T-cell (primary cell): Measurements from ENCODE around the gene CTNND2. TPM values are rescaled to one million over a fixed set of nuclear protein-coding genes. Genes with fewer than 3 reads are reported as not detected.

Source experiments
- ATAC-seq, 4 experiments: fragments of 200-7000 bp in 3 of 4; fragments of 150-1000 bp in 1 of 4; cut with Tn5 transposase; replicated peaks in 1 of 4; 1 replicate in 3 of 4; 2 replicates in 1 of 4; pipeline ENCODE4 v1.10.0; 2021; ENCODE audit warnings: moderate library complexity in 3 of 4, mild to moderate bottlenecking in 2 of 4, moderate number of reproducible peaks in 1 of 4
- CTCF ChIA-PET, 2 donors: fragments of 300-600 bp; sonication (Branson Sonifier 250); formaldehyde crosslinking; loops; one replicate each; lab custom pipeline; 2022; ENCODE audit warnings: antibody characterized with exemption in 2 of 2; lab: Charles Lee
- POLR2A ChIA-PET, 2 donors: fragments of 300-600 bp; sonication (Branson Sonifier 250); formaldehyde crosslinking; loops; one replicate each; lab custom pipeline; 2022; ENCODE audit warnings: antibody characterized with exemption in 2 of 2; lab: Charles Lee
- DNase-seq, 35 experiments: peaks; one replicate each; pipeline versions ENCODE4 v3.0.0 to v3.0.0-alpha.2; 2013 to 2023
- H3K27ac ChIP-seq: one replicate; pipeline ENCODE4 v1.5.1; 2013; ENCODE audit warnings: low read length
- H3K27me3 ChIP-seq, 2 experiments: replicated peaks in 1 of 2; 1 replicate in 1 of 2; 2 replicates in 1 of 2; pipeline versions ENCODE4 v1.6.1 to v1.7.0; 2013; ENCODE audit warnings: low read length in 1 of 2, mixed read lengths in 1 of 2; ENCODE audit not compliant: control insufficient read depth in 2 of 2, insufficient read depth in 2 of 2; ENCODE audit errors: extremely low read depth in 1 of 2
- H3K36me3 ChIP-seq, 2 donors: 1 replicate in 1 of 2; 2 replicates in 1 of 2; pipeline versions ENCODE4 v1.6.1 to v1.7.0; 2013; ENCODE audit warnings: low read length in 1 of 2; ENCODE audit not compliant: control insufficient read depth in 2 of 2, insufficient read depth in 1 of 2; ENCODE audit errors: extremely low read depth in 1 of 2
- H3K4me1 ChIP-seq, 2 experiments: 1 replicate in 1 of 2; 2 replicates in 1 of 2; pipeline versions ENCODE4 v1.6.1 to v1.7.0; 2013; ENCODE audit warnings: low read length in 2 of 2, mixed read lengths in 1 of 2; ENCODE audit not compliant: insufficient read depth in 2 of 2, control insufficient read depth in 1 of 2; ENCODE audit errors: extremely low read depth in 1 of 2
- H3K4me3 ChIP-seq, 2 donors: 1 replicate in 1 of 2; 2 replicates in 1 of 2; pipeline versions ENCODE4 v1.5.1 to v1.7.0; 2013; ENCODE audit warnings: mild to moderate bottlenecking in 2 of 2, low read length in 1 of 2, moderate library complexity in 1 of 2; ENCODE audit not compliant: control insufficient read depth in 1 of 2; ENCODE audit errors: extremely low read depth in 1 of 2
- H3K9me3 ChIP-seq: 2 replicates; pipeline ENCODE4 v1.7.0; 2013
- H3K27ac Mint-ChIP-seq, 2 donors: one replicate each; pipeline ENCODE4 v1.8.0; 2020 to 2021; ENCODE audit warnings: mild to moderate bottlenecking in 2 of 2, mixed read lengths in 2 of 2
- H3K27me3 Mint-ChIP-seq, 2 donors: one replicate each; pipeline ENCODE4 v1.8.0; 2021 to 2022; ENCODE audit warnings: mixed read lengths in 2 of 2
- H3K36me3 Mint-ChIP-seq: one replicate; pipeline ENCODE4 v1.8.0; 2021; ENCODE audit warnings: mixed read lengths
- H3K4me1 Mint-ChIP-seq, 3 donors: one replicate each; pipeline ENCODE4 v1.8.0; 2020 to 2022; ENCODE audit warnings: mixed read lengths in 3 of 3, mild to moderate bottlenecking in 1 of 3
- H3K4me3 Mint-ChIP-seq, 3 donors: one replicate each; pipeline ENCODE4 v1.8.0; 2020 to 2022; ENCODE audit warnings: mild to moderate bottlenecking in 3 of 3, mixed read lengths in 3 of 3, moderate library complexity in 3 of 3
- H3K9me3 Mint-ChIP-seq, 3 donors: one replicate each; pipeline ENCODE4 v1.8.0; 2020 to 2022; ENCODE audit warnings: mixed read lengths in 3 of 3
- WGBS: methylation state at CpG from one replicate; pipeline ENCODE4 v1.1.5; 2013; ENCODE audit warnings: missing lambda C conversion rate; ENCODE audit not compliant: insufficient coverage; 5-methylcytosine and 5-hydroxymethylcytosine counted together
- total RNA-seq, 35 experiments: library from RNA in 6 of 35; stranded (reverse) in 6 of 35; fragments of 120-200 nt in 1 of 35; gene quantifications; one replicate each; pipeline versions ENCODE4 v1.2.1 to v1.2.4 and lab custom pipeline; 2013 to 2026

CTNND2 gene
- total RNA-seq, 5 donors from 2014 or later (not counting 1 experiment from before 2014, with no cell fraction given) = 0.22 TPM; not detected in 4

- Histone ChIP-seq H3K27ac (no peak overlapping the region), H3K4me1 (peaks cover 0 to 8% of the 10 kb centered on the region in 2 experiments), H3K27me3 (no peaks in the 10 kb centered on the region), H3K9me3 (no peaks in the 10 kb centered on the region), H3K36me3 (no peaks in the 10 kb centered on the region), H3K4me3 (no peak overlapping the region)
- Mint-ChIP-seq H3K9me3 (peaks cover 7 to 8% (median 7%) of the 10 kb centered on the region in 3 donors), H3K27ac (no peak overlapping the region), H3K4me3 (no peak overlapping the region), H3K27me3 (no peaks in the 10 kb centered on the region), H3K36me3 (peaks cover 2% of the 10 kb centered on the region), H3K4me1 (peaks cover 7 to 20% (median 17%) of the 10 kb centered on the region in 3 donors)
- POLR2A ChIA-PET = no interaction called here
- no peak for DNase-seq
- CTCF ChIA-PET = no interaction called here
- no peak for ATAC-seq
These were observed 945.5 kb downstream of the CTNND2 start for GRCh38 chr5:10958728-10959127.

- H3K4me1 Mint-ChIP-seq = no peaks in the 10 kb centered on the region
- DNase-seq (no peak), ATAC-seq (no peak)
- H3K9me3 Mint-ChIP-seq = peaks cover 0 to 7% (median 0%) of the 10 kb centered on the region in 3 donors
- H3K9me3 ChIP-seq = no peaks in the 10 kb centered on the region
- ChIA-PET POLR2A (no interaction called here), CTCF (no interaction called here)
- H3K27me3 ChIP-seq = peaks cover 0 to 3% of the 10 kb centered on the region in 2 experiments
- H3K27me3 Mint-ChIP-seq = peaks cover 8 to 12% of the 10 kb centered on the region in 2 donors
- H3K27ac Mint-ChIP-seq = no peak overlapping the region
- H3K27ac ChIP-seq = no peak overlapping the region
- H3K4me3 Mint-ChIP-seq = no peak overlapping the region
- no peaks in the 10 kb centered on the region for H3K36me3 Mint-ChIP-seq
- H3K36me3 ChIP-seq = no peaks in the 10 kb centered on the region
- 88% methylated on average over 1 of the region's 5 CpGs for WGBS
- H3K4me1 ChIP-seq = no peaks in the 10 kb centered on the region
- H3K4me3 ChIP-seq = no peak overlapping the region
These were observed 954.2 kb downstream of the CTNND2 start for GRCh38 chr5:10949856-10950630.

GRCh38 chr5:10946050-10946449, 958.2 kb downstream of the CTNND2 start:
- Mint-ChIP-seq H3K4me3 (no peak overlapping the region), H3K27me3 (peaks cover 8 to 12% of the 10 kb centered on the region in 2 donors), H3K4me1 (no peaks in the 10 kb centered on the region), H3K9me3 (no peaks in the 10 kb centered on the region), H3K27ac (no peak overlapping the region), H3K36me3 (no peaks in the 10 kb centered on the region)
- H3K9me3 ChIP-seq = no peaks in the 10 kb centered on the region
- no peaks in the 10 kb centered on the region for H3K4me1 ChIP-seq
- WGBS = 84% methylated on average over 3 of the region's 4 CpGs
- H3K27me3 ChIP-seq = peaks cover 0 to 3% of the 10 kb centered on the region in 2 experiments
- no peak overlapping the region for H3K27ac ChIP-seq
- no peak for DNase-seq
- ChIA-PET POLR2A (no interaction called here), CTCF (no interaction called here)
- ATAC-seq = no peak
- H3K4me3 ChIP-seq = no peak overlapping the region
- no peaks in the 10 kb centered on the region for H3K36me3 ChIP-seq

- no peaks in the 10 kb centered on the region for H3K4me1 Mint-ChIP-seq
- POLR2A ChIA-PET = no interaction called here
- Histone ChIP-seq H3K27ac (no peak overlapping the region), H3K27me3 (peaks cover 0 to 2% of the 10 kb centered on the region in 2 experiments), H3K4me3 (no peak overlapping the region), H3K9me3 (no peaks in the 10 kb centered on the region), H3K36me3 (no peaks in the 10 kb centered on the region), H3K4me1 (no peaks in the 10 kb centered on the region)
- H3K9me3 Mint-ChIP-seq = no peaks in the 10 kb centered on the region
- no peak overlapping the region for H3K4me3 Mint-ChIP-seq
- DNase-seq (no peak), ATAC-seq (no peak)
- peak overlapping the region in 1 of 2 donors; percentile 18 for H3K27ac Mint-ChIP-seq
- peaks cover 0 to 6% of the 10 kb centered on the region in 2 donors for H3K27me3 Mint-ChIP-seq
- CTCF ChIA-PET = no interaction called here
- H3K36me3 Mint-ChIP-seq = no peaks in the 10 kb centered on the region
- WGBS = 80% methylated on average over 1 of the region's 4 CpGs
These were observed 962.3 kb downstream of the CTNND2 start for GRCh38 chr5:10941900-10942299.

GRCh38 chr5:10936081-10936855, 968.0 kb downstream of the CTNND2 start:
- peaks cover 0 to 10% of the 10 kb centered on the region in 2 experiments for H3K27me3 ChIP-seq
- H3K4me1 ChIP-seq = no peaks in the 10 kb centered on the region
- WGBS = 99% methylated on average over 6 of the region's 14 CpGs
- ATAC-seq (no peak), DNase-seq (no peak)
- ChIA-PET POLR2A (no interaction called here), CTCF (no interaction called here)
- no peak overlapping the region for H3K27ac ChIP-seq
- Mint-ChIP-seq H3K4me1 (no peaks in the 10 kb centered on the region), H3K4me3 (no peak overlapping the region), H3K27ac (no peak overlapping the region), H3K27me3 (peaks cover 3 to 4% of the 10 kb centered on the region in 2 donors), H3K36me3 (no peaks in the 10 kb centered on the region), H3K9me3 (peaks cover 0 to 3% (median 0%) of the 10 kb centered on the region in 3 donors)
- no peaks in the 10 kb centered on the region for H3K9me3 ChIP-seq
- no peaks in the 10 kb centered on the region for H3K36me3 ChIP-seq
- no peak overlapping the region for H3K4me3 ChIP-seq

GRCh38 chr5:10935536-10935935, 968.7 kb downstream of the CTNND2 start:
- Mint-ChIP-seq H3K27ac (no peak overlapping the region), H3K4me3 (no peak overlapping the region), H3K9me3 (peaks cover 1 to 3% (median 1%) of the 10 kb centered on the region in 3 donors), H3K36me3 (no peaks in the 10 kb centered on the region), H3K27me3 (peaks cover 3 to 4% of the 10 kb centered on the region in 2 donors), H3K4me1 (no peaks in the 10 kb centered on the region)
- CTCF ChIA-PET = no interaction called here
- H3K4me1 ChIP-seq = no peaks in the 10 kb centered on the region
- H3K4me3 ChIP-seq = no peak overlapping the region
- no peak overlapping the region for H3K27ac ChIP-seq
- no peaks in the 10 kb centered on the region for H3K36me3 ChIP-seq
- POLR2A ChIA-PET = no interaction called here
- ATAC-seq = no peak
- H3K9me3 ChIP-seq = no peaks in the 10 kb centered on the region
- no peak for DNase-seq
- peaks cover 0 to 15% of the 10 kb centered on the region in 2 experiments for H3K27me3 ChIP-seq
